ENCODE measurements around the gene LHFPL3. TPM values are rescaled to one million over a fixed set of nuclear protein-coding genes. Genes with fewer than 3 reads are reported as not detected.

LHFPL3 gene
- total and polyA plus RNA-seq, 2 donors (not counting 3 experiments of a cell fraction or from before 2014, with no cell fraction given): not detected

DNA sequence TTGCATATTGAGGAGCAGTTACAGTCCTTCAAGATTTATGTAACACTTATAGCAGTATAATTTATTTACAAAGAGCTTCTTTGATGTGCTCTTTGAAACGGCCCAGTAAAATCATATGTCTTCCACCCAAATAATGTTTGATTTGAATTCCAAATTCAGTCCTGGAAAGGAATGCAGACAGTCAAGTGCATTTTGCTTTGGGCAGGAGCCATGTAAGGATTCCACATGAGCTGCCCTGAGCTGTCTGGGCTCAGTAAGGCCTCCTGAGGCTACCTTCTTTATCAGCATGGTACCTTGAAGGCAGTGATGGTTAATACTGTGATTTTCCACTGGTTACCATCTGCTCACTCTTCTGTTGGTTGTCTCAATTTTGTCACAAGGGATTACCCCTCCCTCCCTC is 41.6 kb upstream of the LHFPL3 start:
- FAIRE-seq (no peak), DNase-seq (ENCODE audit: low read depth, low spot score) (no peak)
- ChIA-PET POLR2A (no interaction called here), CTCF (no interaction called here)
- Histone ChIP-seq H3K9me3 (replicated peaks; ENCODE audit: control insufficient read depth, insufficient read depth, low read length) (no peaks in the 10 kb centered on the region), H3K9me1 (replicated peaks; ENCODE audit: control insufficient read depth, extremely low read depth, insufficient read depth, low read length) (no peaks in the 10 kb centered on the region), H3K27ac (ENCODE audit: insufficient read depth, low read depth, low read length) (no peak overlapping the region), H3K4me1 (ENCODE audit: control insufficient read depth, extremely low read depth, insufficient read depth, low read length) (no peaks in the 10 kb centered on the region), H3K79me2 (ENCODE audit: control insufficient read depth, insufficient read depth, low read length) (no peaks in the 10 kb centered on the region), H4K20me1 (replicated peaks; ENCODE audit: control insufficient read depth, extremely low read depth, insufficient read depth, low read length) (no peaks in the 10 kb centered on the region), H3K4me2 (ENCODE audit: insufficient read depth, low read length) (no peak overlapping the region), H3K27me3 (ENCODE audit: control insufficient read depth in 2 of 2, insufficient read depth in 2 of 2, low read length in 2 of 2) (no peaks in the 10 kb centered on the region), H2AFZ (ENCODE audit: low read depth, low read length) (no peak overlapping the region), H3K36me3 (ENCODE audit: control insufficient read depth in 2 of 2, extremely low read depth in 1 of 2, insufficient read depth in 2 of 2, low read length in 2 of 2) (no peaks in the 10 kb centered on the region), H3K4me3 (replicated peaks in 1 of 3; ENCODE audit: insufficient read depth in 1 of 3, low read depth in 1 of 3, low read length in 3 of 3) (no peak overlapping the region), H3K9ac (replicated peaks; ENCODE audit: extremely low read depth, insufficient read depth, low read length) (no peak overlapping the region)
- intact Hi-C loops (cut with micrococcal nuclease): no loop called here
- dilution Hi-C loops (cut with MboI; ENCODE audit: extremely low pct_ligation_motif_present, low sequenced_read_pairs): no loop called here
- TF ChIP-seq MYC (IDR thresholded peaks at IDR 0.05; ENCODE audit: low read depth, low read length): no peak
- TF ChIP-seq, protein P1, sequence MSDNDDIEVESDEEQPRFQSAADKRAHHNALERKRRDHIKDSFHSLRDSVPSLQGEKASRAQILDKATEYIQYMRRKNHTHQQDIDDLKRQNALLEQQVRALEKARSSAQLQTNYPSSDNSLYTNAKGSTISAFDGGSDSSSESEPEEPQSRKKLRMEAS (IDR thresholded peaks at IDR 0.05; ENCODE audit: insufficient read depth, insufficient read length): no peak
- no peak for TF ChIP-seq GATA2 (IDR thresholded peaks at IDR 0.05; ENCODE audit: insufficient read depth, insufficient read length, low read depth, low read length)
- TF ChIP-seq, protein P2, sequence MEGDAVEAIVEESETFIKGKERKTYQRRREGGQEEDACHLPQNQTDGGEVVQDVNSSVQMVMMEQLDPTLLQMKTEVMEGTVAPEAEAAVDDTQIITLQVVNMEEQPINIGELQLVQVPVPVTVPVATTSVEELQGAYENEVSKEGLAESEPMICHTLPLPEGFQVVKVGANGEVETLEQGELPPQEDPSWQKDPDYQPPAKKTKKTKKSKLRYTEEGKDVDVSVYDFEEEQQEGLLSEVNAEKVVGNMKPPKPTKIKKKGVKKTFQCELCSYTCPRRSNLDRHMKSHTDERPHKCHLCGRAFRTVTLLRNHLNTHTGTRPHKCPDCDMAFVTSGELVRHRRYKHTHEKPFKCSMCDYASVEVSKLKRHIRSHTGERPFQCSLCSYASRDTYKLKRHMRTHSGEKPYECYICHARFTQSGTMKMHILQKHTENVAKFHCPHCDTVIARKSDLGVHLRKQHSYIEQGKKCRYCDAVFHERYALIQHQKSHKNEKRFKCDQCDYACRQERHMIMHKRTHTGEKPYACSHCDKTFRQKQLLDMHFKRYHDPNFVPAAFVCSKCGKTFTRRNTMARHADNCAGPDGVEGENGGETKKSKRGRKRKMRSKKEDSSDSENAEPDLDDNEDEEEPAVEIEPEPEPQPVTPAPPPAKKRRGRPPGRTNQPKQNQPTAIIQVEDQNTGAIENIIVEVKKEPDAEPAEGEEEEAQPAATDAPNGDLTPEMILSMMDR (IDR thresholded peaks at IDR 0.05; ENCODE audit: extremely low read depth in 1 of 2, insufficient read depth in 1 of 2, low read depth in 1 of 2, low read length in 2 of 2): no peak
- no peak for TF ChIP-seq FOS (IDR thresholded peaks at IDR 0.05; ENCODE audit: borderline replicate concordance, insufficient read depth, low read length)
- no peak for TF ChIP-seq POLR2AphosphoS5 (IDR thresholded peaks at IDR 0.05; ENCODE audit: insufficient read depth, low read depth, low read length)
- no peak for TF ChIP-seq JUN (IDR thresholded peaks at IDR 0.05; ENCODE audit: borderline replicate concordance, insufficient read depth, insufficient read length, low read depth)
- no peak for TF ChIP-seq EZH2 (IDR thresholded peaks at IDR 0.05; ENCODE audit: borderline replicate concordance, low read depth, low read length, severe bottlenecking)
- TF ChIP-seq POLR2A (IDR thresholded peaks at IDR 0.05; ENCODE audit: low read depth, low read length): no peak
- no TSS peak for BruUV-seq (replicated peaks)

Measured in endothelial cell of umbilical vein (primary cell).